Dermis microvascular lymphatic vessel endothelial cell (primary cell): Measurements from ENCODE around the gene ADAM17. TPM values are rescaled to one million over a fixed set of nuclear protein-coding genes. Genes with fewer than 3 reads are reported as not detected.
"Not testable (repeated sequence)": the region's sequence is repeated elsewhere in the genome, so short reads cannot be mapped to it uniquely, and the experiment has no call there.

Experiments used
- DNase-seq, 2 donors: peaks; one replicate each; pipeline versions ENCODE4 v3.0.0 to v3.0.0-alpha.2; 2010; ENCODE audit warnings: low read depth in 2 of 2
- total RNA-seq: library from RNA; depleted of rRNA; stranded (reverse); fragments of >200 nt; gene quantifications from 2 replicates; pipeline ENCODE4 v1.2.1, GENCODE V29; 2014

The ADAM17 gene
- total RNA-seq, 1 donor from 2014 or later: 45.8 TPM

- no peak for DNase-seq
Measured at GRCh38 chr2:9524291-9524690, 31.3 kb downstream of the ADAM17 start.

GRCh38 chr2:9519250-9519649, 36.4 kb downstream of the ADAM17 start:
- DNase-seq: no peak

GRCh38 chr2:9518780-9519179, 36.9 kb downstream of the ADAM17 start:
- no peak for DNase-seq

GRCh38 chr2:9518163-9518562, 37.5 kb downstream of the ADAM17 start:
- no peak for DNase-seq

- DNase-seq: no peak
Measured at GRCh38 chr2:9517118-9517782, 38.4 kb downstream of the ADAM17 start.

- DNase-seq: not testable (repeated sequence)
Measured at GRCh38 chr2:9513946-9514345, 41.7 kb downstream of the ADAM17 start.

- DNase-seq: no peak
Measured at GRCh38 chr2:9508931-9509330, 46.7 kb downstream of the ADAM17 start.

DNA sequence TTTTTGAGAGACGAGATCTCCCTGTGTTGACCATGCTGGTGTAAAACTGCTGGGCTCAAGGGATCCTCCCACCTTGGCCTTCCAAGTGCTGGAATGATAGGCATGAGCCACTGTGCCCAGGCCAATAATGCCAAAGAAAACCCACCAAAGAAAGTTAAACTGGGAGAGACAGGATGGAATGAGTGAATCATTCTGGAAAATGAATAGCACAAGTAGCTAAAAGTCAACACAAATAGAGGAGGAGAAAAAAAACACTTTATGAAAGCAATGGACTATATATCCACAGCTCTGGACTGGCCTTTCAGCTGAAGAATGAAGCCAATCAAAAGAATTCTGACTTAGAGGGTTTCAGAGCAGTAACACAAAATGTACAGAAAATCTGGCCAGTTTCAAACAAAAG, 57.4 kb downstream of the ADAM17 start:
- DNase-seq: peak; percentile 29 to 56

DNA sequence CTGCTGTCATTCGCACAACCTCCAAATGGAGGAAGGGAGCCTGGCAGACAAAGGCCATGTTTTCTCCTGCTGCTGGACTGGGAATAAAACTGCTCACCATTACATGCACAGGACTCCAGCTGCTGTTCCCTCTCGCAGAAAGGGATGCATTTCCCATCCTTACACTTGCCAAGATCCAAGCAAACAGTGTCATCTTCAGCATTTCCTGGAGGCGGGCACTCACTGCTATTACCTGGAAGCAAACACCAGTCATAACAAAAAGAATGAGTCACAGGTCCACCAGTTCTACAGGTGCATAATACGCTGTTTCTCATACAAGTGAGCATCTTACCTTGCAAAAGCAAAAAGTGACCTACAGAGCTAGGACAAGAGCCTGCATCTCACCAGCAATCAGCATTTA, 58.6 kb downstream of the ADAM17 start:
- DNase-seq: no peak

GRCh38 chr2:9494081-9494480, 61.5 kb downstream of the ADAM17 start:
- no peak for DNase-seq

- no peak for DNase-seq
Measured at GRCh38 chr2:9493478-9493877, 62.2 kb downstream of the ADAM17 start.

- DNase-seq: no peak
Measured at GRCh38 chr2:9492927-9493326, 62.7 kb downstream of the ADAM17 start.

GRCh38 chr2:9490789-9491188, 64.8 kb downstream of the ADAM17 start:
- DNase-seq: no peak

- no peak for DNase-seq
Measured at GRCh38 chr2:9488583-9489547, 66.8 kb downstream of the ADAM17 start.

- no peak for DNase-seq
Measured at GRCh38 chr2:9484533-9484932, 71.1 kb downstream of the ADAM17 start.

GRCh38 chr2:9483107-9483506, 72.5 kb downstream of the ADAM17 start:
- no peak for DNase-seq

GRCh38 chr2:9480157-9480556, 75.5 kb downstream of the ADAM17 start:
- DNase-seq: no peak

- DNase-seq: no peak
Measured at GRCh38 chr2:9478526-9478925, 77.1 kb downstream of the ADAM17 start.

DNA sequence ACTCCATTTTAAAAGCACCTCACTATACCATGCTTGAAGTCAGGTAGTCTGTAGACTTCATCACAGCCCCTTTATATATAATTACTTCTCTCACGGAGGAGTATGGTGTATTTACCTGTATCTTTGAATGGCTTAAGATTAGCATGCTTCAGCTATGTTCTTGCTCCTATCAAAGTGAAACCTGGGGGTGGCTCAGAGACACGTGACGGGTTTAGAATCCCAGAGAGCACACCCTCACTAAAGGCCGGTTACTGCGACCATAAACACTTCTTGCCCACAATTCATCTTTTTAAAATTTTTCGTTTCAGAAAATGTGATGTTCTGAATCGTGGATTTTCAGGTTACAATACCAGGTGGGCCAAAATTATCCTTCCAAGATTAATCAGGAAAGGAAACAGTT, 77.7 kb downstream of the ADAM17 start:
- DNase-seq: no peak

GRCh38 chr2:9474361-9475057, 81.1 kb downstream of the ADAM17 start, which contains the start of gene IAH1:
IAH1 (plus strand) TSS chr2:9474551; CDS start chr2:9474567, 16 bp downstream.
- peak in 1 of 2 donors; percentile 43 for DNase-seq

- peak in 1 of 2 donors; percentile 39 for DNase-seq
Measured at GRCh38 chr2:9473985-9474360, 81.7 kb downstream of the ADAM17 start.
